Pancreas (tissue), 10 donors: ENCODE results near the gene ABCC1. TPM values are rescaled to one million over a fixed set of nuclear protein-coding genes. Genes with fewer than 3 reads are reported as not detected.

Experiments
- ATAC-seq, 4 donors: fragments of 200-7000 bp; cut with Tn5 transposase; one replicate each; pipeline versions ENCODE4 v1.8.0 to v1.9.1; 2020; ENCODE audit warnings: mild to moderate bottlenecking in 4 of 4, moderate library complexity in 4 of 4
- DNase-seq, 6 donors: peaks; one replicate each; pipeline ENCODE4 v3.0.0-alpha.2; 2020
- FAIRE-seq: peaks from 2 replicates; lab custom pipeline; 2012; peaks lifted over from hg19 to GRCh38; lab: Jason Lieb, UNC
- H3K27ac ChIP-seq, 4 donors: fragments of 200-600 bp; sonication (generic); 1 replicate in 3 of 4; 2 replicates in 1 of 4; pipeline versions ENCODE4 v1.5.0 to v1.8.0; 2020
- H3K27me3 ChIP-seq, 4 donors: fragments of 200-600 bp; one replicate each; pipeline ENCODE4 v1.8.0; 2021
- H3K36me3 ChIP-seq, 3 donors: fragments of 200-600 bp; sonication (generic) in 1 of 3; one replicate each; pipeline versions ENCODE4 v1.5.0 to v1.8.0; 2020 to 2021
- H3K4me1 ChIP-seq, 3 donors: fragments of 200-600 bp; one replicate each; pipeline ENCODE4 v1.8.0; 2021
- H3K4me3 ChIP-seq, 4 donors: fragments of 200-600 bp; sonication (generic) in 2 of 4; one replicate each; pipeline versions ENCODE4 v1.5.0 to v1.8.0; 2020 to 2021
- H3K9me3 ChIP-seq, 4 donors: fragments of 200-600 bp; one replicate each; pipeline ENCODE4 v1.8.0; 2021
- WGBS, 2 donors: extraction: QIAGEN DNeasy Blood & Tissue Kit; methylation state at CpG; one replicate each; pipeline ENCODE4 v1.1.7; 2013; 5-methylcytosine and 5-hydroxymethylcytosine counted together
- intact Hi-C, 3 donors: fragments of 100-400 bp; cut with DNase I; formaldehyde crosslinking; loops; one replicate each; pipeline versions ENCODE4 v1.11.1 to v1.14.2; 2022
- polyA plus RNA-seq, 2 donors: library from polyadenylated mRNA; stranded (reverse); fragments of 200-250 nt; gene quantifications; one replicate each; pipeline ENCODE4 v1.2.3, GENCODE V29; 2013
- total RNA-seq, 6 donors: library from RNA; stranded (reverse); fragmentation: NEBNext Ultra II Directional in 4 of 6; extraction: Animal tissue kit (Norgen Biotek cat#: 25700) in 4 of 6; gene quantifications; one replicate each; pipeline versions ENCODE4 v1.2.1 to v1.2.4, GENCODE V29; 2021 to 2023
- TF ChIP-seq, protein P1 (sequence below), 4 donors: fragments of 200-600 bp; sonication (generic) in 3 of 4; IDR thresholded peaks; one replicate each; pipeline versions ENCODE4 v1.5.0 to v1.8.0; 2021; ENCODE audit warnings: antibody characterized with exemption in 4 of 4
- donor health status: healthy with polysubstance abuse.
- donor health status: DM: no; HTN: no; CAD: no; lungs with moderate emphysema.
- donor health status: DM: no; HTN: no; CAD: no.
- donor health status: control.
- donor health status: control.
- donor health status: Bipolar disorder and iron deficiency.
- donor health status: DM: yes; HTN: yes; CAD: no.
- donor health status: DM: no; HTN: no; CAD: no.
- donor health status: DM: no; HTN: no; CAD: no.
- donor health status: DM: yes; HTN: yes; CAD: no.

The ABCC1 gene
- total and polyA plus RNA-seq, 8 donors: 8.5 to 16.8 (median 12.0) TPM

DNA sequence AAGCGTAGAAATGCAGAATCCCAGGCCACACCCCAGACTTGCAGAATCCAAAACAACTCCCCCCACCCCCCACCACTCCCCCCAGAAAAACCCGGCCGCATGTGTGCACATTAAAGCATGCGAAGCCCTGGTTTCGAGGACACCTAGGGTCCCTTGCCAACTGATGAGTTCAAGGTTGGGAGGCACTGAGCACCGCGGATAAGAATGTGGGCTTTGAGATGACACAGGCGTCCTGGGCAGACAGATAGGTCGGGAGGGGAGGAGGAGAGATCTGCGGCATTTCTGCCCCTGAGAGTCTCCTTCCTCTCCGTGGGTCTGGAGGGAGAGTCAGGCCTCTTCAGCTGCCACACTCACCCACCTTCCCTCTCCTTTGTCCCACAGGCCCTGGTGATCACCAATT is 98.3 kb downstream of the ABCC1 start:
- DNase-seq (no peak), ATAC-seq (no peak), FAIRE-seq (no peak)
- TF ChIP-seq, protein P1, sequence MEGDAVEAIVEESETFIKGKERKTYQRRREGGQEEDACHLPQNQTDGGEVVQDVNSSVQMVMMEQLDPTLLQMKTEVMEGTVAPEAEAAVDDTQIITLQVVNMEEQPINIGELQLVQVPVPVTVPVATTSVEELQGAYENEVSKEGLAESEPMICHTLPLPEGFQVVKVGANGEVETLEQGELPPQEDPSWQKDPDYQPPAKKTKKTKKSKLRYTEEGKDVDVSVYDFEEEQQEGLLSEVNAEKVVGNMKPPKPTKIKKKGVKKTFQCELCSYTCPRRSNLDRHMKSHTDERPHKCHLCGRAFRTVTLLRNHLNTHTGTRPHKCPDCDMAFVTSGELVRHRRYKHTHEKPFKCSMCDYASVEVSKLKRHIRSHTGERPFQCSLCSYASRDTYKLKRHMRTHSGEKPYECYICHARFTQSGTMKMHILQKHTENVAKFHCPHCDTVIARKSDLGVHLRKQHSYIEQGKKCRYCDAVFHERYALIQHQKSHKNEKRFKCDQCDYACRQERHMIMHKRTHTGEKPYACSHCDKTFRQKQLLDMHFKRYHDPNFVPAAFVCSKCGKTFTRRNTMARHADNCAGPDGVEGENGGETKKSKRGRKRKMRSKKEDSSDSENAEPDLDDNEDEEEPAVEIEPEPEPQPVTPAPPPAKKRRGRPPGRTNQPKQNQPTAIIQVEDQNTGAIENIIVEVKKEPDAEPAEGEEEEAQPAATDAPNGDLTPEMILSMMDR (IDR thresholded peaks at IDR 0.05): no peak
- intact Hi-C loops: no loop called here
- Histone ChIP-seq H3K4me3 (no peak overlapping the region), H3K4me1 (no peaks in the 10 kb centered on the region), H3K36me3 (peaks cover 0 to 3% (median 0%) of the 10 kb centered on the region in 3 donors), H3K27me3 (no peaks in the 10 kb centered on the region), H3K27ac (no peak overlapping the region), H3K9me3 (no peaks in the 10 kb centered on the region)
- 90 to 91% methylated on average over 11 of the region's 11 CpGs for WGBS, 2 donors

DNA sequence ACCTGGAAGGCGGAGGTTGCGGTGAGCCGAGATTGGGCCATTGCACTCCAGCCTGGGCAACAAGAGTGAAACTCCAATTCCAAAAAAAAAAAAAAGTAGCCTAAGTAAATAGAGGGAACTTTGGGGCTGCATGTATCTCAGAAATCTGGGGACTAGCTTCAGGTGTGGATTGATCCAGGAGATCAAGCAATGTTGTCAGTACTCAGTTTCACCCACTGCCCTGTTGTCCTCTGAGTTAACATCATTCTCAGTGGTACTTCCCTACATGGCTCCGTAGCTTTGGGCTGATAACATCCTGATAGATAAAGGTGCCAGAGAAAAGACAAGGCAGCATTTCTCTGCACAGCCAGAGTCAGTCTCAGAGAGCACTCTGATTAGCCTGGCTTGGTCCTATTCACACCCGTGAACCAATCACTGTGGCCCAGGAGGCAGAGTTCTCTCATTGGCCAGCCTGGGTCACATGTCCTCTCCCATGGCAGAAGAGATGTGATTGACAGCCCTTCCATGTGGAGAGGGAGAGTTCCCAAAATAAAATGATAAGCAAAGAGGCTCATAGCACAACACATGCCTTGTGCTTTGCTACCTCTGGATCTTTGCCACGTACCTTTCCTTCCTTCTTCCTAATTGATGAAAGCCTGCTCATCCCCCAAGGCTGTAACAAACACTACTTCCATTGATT is 99.6 kb downstream of the ABCC1 start:
- H3K9me3 ChIP-seq: no peaks in the 10 kb centered on the region
- intact Hi-C loops: no loop called here
- FAIRE-seq (no peak), ATAC-seq (no peak), DNase-seq (no peak)
- H3K27me3 ChIP-seq: no peaks in the 10 kb centered on the region
- H3K27ac ChIP-seq: no peak overlapping the region
- H3K4me3 ChIP-seq: no peak overlapping the region
- TF ChIP-seq, protein P1 (IDR thresholded peaks at IDR 0.05): no peak
- WGBS, 2 donors: 94 to 97% methylated on average over 6 of the region's 6 CpGs
- H3K4me1 ChIP-seq: no peaks in the 10 kb centered on the region
- H3K36me3 ChIP-seq: peaks cover 0 to 3% (median 0%) of the 10 kb centered on the region in 3 donors

DNA sequence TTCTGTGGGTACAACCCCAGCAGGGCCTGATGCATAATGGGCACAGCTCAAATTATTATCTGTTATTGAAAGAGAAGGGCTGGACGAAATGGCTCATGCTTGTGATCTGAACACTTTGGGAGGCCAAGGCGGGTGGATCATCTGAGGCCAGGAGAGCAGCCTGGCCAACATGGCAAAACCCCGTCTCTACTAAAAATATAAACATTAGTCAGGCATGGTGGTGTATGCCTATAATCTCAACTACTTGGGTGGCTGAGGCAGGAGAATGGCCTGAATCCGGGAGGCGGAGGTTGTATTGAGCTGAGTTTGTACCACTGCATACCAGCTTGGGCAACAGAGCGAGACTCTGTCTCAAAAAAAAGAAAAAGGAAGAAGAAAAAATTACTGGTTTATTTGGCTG is 100.7 kb downstream of the ABCC1 start:
- peaks cover 0 to 3% (median 0%) of the 10 kb centered on the region in 3 donors for H3K36me3 ChIP-seq
- no peak for ATAC-seq
- no peak for DNase-seq

DNA sequence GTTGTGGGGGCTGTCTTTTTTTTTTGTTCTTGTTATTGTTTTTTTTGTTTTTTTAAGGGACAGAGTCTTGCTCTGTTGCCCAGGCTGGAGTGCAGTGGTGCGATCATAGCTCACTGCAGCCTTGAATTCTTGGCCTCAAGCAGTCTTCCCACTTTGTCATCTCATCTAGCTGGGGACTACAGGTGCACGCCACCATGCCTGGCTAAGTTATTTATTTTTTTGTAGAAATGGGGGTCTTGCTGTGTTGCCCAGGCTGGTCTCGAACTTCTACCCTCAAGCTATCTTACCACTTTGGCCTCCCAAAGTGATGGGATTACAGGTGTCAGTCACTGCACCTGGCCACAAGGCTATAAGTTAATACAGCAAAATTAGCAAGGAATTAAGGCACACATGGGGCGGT is 101.7 kb downstream of the ABCC1 start:
- peaks cover 0 to 8% (median 0%) of the 10 kb centered on the region in 3 donors for H3K36me3 ChIP-seq
- FAIRE-seq (no peak), DNase-seq (no peak), ATAC-seq (no peak)
- WGBS, 2 donors: 97 to 98% methylated on average over 4 of the region's 4 CpGs
- TF ChIP-seq, protein P1 (IDR thresholded peaks at IDR 0.05): no peak
- intact Hi-C loops: no loop called here
- no peak overlapping the region for H3K4me3 ChIP-seq
- H3K4me1 ChIP-seq: no peaks in the 10 kb centered on the region
- no peak overlapping the region for H3K27ac ChIP-seq
- no peaks in the 10 kb centered on the region for H3K9me3 ChIP-seq
- no peaks in the 10 kb centered on the region for H3K27me3 ChIP-seq

More for the DNA sequence above, 100.7 kb downstream of the ABCC1 start:
- intact Hi-C loops: no loop called here
- H3K4me1 ChIP-seq: no peaks in the 10 kb centered on the region
- WGBS, 2 donors: 93 to 94% methylated on average over 6 of the region's 6 CpGs
- no peaks in the 10 kb centered on the region for H3K9me3 ChIP-seq
- no peaks in the 10 kb centered on the region for H3K27me3 ChIP-seq
- FAIRE-seq: no peak
- no peak overlapping the region for H3K27ac ChIP-seq
- H3K4me3 ChIP-seq: no peak overlapping the region
- TF ChIP-seq, protein P1 (IDR thresholded peaks at IDR 0.05): no peak

DNA sequence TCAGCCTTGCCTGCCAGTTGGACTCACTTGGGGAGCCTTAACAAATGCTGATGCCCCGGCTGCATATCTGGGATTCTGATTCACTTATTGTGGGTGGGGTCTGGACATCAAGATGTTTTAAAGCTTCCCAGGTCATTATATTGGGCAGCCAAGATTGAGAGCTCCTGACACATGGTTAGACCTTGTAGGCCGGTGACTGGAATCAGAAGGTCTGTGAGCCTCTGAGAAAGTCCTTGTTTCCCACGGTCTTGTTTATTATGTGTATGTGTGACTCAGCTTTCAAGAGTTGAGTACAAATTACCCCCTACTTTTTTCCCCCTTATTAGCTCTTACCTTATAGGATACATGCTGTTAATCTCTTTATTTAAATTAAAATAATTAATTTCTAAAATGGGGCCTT is 103.5 kb downstream of the ABCC1 start:
- Histone ChIP-seq H3K9me3 (no peaks in the 10 kb centered on the region), H3K36me3 (peaks cover 0 to 12% (median 0%) of the 10 kb centered on the region in 3 donors), H3K4me3 (no peak overlapping the region), H3K27ac (no peak overlapping the region), H3K27me3 (no peaks in the 10 kb centered on the region), H3K4me1 (no peaks in the 10 kb centered on the region)
- TF ChIP-seq, protein P1 (IDR thresholded peaks at IDR 0.05): no peak
- WGBS, 2 donors: 81 to 87% methylated on average over 3 of the region's 3 CpGs
- FAIRE-seq (no peak), ATAC-seq (no peak), DNase-seq (no peak)
- intact Hi-C loops: no loop called here
